Measurements from ENCODE around the gene GINS1. TPM values are rescaled to one million over a fixed set of nuclear protein-coding genes. Genes with fewer than 3 reads are reported as not detected.
A peak's percentile ranks its signal among the peaks of the same experiment; 100 is the strongest.

GINS1 gene
- total and polyA plus RNA-seq, 2 of the 8 experiments (the other 6 are each of a cell fraction or from before 2014, with no cell fraction given): 44.7 to 68.4 TPM

GRCh38 chr20:25369529-25369928 is 37.9 kb upstream of the GINS1 start:
- Histone ChIP-seq H3K23ac (ENCODE audit: insufficient read length) (no peak overlapping the region), H2BK120ac (replicated peaks; ENCODE audit: low read depth, low read length) (no peak overlapping the region), H3K4me2 (ENCODE audit: insufficient read depth in 1 of 2, low read depth in 2 of 2, low read length in 2 of 2) (no peak overlapping the region), H4K91ac (replicated peaks; ENCODE audit: insufficient read length, low read length) (no peak overlapping the region), H3K14ac (ENCODE audit: insufficient read length) (no peak overlapping the region), H3K27ac (ENCODE audit: low read depth, low read length) (no peak overlapping the region), H3K9me3 (ENCODE audit: insufficient read depth in 2 of 2, low read depth in 1 of 2, low read length in 1 of 2) (no peaks in the 10 kb centered on the region), H2BK5ac (ENCODE audit: low read depth, low read length) (no peak overlapping the region), H4K8ac (ENCODE audit: extremely low read depth, insufficient read depth, low read length) (no peak overlapping the region), H4K20me1 (replicated peaks in 1 of 2; ENCODE audit: control insufficient read depth in 1 of 2, insufficient read depth in 2 of 2, low read length in 2 of 2) (peaks cover 4 to 7% of the 10 kb centered on the region in 2 experiments), H3K23me2 (ENCODE audit: low read depth, low read length) (no peaks in the 10 kb centered on the region), H3K56ac (replicated peaks; ENCODE audit: insufficient read length, low read depth, low read length) (no peak overlapping the region), H3K18ac (ENCODE audit: extremely low read depth, low read length) (no peak overlapping the region), H4K5ac (ENCODE audit: insufficient read length, low read depth, low read length) (no peak overlapping the region), H3K4ac (replicated peaks; ENCODE audit: insufficient read length, low read depth, low read length) (no peak overlapping the region), H2BK20ac (ENCODE audit: low read length) (no peak overlapping the region), H3K4me1 (replicated peaks in 1 of 4; ENCODE audit: control insufficient read depth in 3 of 4, insufficient read depth in 4 of 4, low read length in 3 of 4) (peaks cover 0 to 3% (median 2%) of the 10 kb centered on the region in 4 experiments; a peak in 4 of 7 replicates), H3K4me3 (ENCODE audit: extremely low read depth in 1 of 4, insufficient read depth in 2 of 4, low read depth in 3 of 4, low read length in 4 of 4) (no peak overlapping the region), H2BK12ac (ENCODE audit: low read depth, low read length) (no peak overlapping the region), H2AK5ac (ENCODE audit: low read depth, low read length) (peak overlapping the region; percentile 66; the same call in 1 of the 2 replicates), H2BK15ac (ENCODE audit: low read length) (peak overlapping the region; percentile 93; the same call in 1 of the 2 replicates), H3K36me3 (ENCODE audit: control insufficient read depth in 2 of 4, insufficient read depth in 4 of 4, low read length in 3 of 4) (no peaks in the 10 kb centered on the region), H3K27me3 (replicated peaks in 1 of 4; ENCODE audit: control insufficient read depth in 3 of 4, extremely low read depth in 1 of 4, insufficient read depth in 3 of 4, low read length in 3 of 4) (no peaks in the 10 kb centered on the region), H3K79me2 (ENCODE audit: control insufficient read depth in 1 of 2, insufficient read depth in 2 of 2, low read length in 2 of 2) (peaks cover 0 to 80% of the 10 kb centered on the region in 2 experiments; a peak in 3 of 4 replicates), H2AFZ (ENCODE audit: low read length) (no peak overlapping the region), H3K79me1 (ENCODE audit: low read depth, low read length) (peaks cover 8% of the 10 kb centered on the region), H3K9ac (replicated peaks in 1 of 4; ENCODE audit: extremely low read depth in 1 of 4, low read depth in 3 of 4, low read length in 3 of 4) (no peak overlapping the region)
- ChIA-PET CTCF (ENCODE audit: partially characterized antibody) (interaction anchor here (0.8 to 2.5 kb wide), 4 partner anchors 17 to 181 kb away, joined by 3 to 5 read pairs (median 4); no protein-coding TSS in a partner anchor), POLR2A (ENCODE audit: partially characterized antibody) (interaction anchor here (0.6 to 1.6 kb wide), 4 partner anchors 11 to 70 kb away, joined by 3 to 6 read pairs (median 4); partner anchors contain the start of gene GINS1)
- no peak for DNase-seq (ENCODE audit: low read depth in 1 of 2, low spot score in 2 of 2)
- WGBS, 2 experiments (ENCODE audit: extremely low coverage in 1 of 2, insufficient coverage in 1 of 2, insufficient read length in 1 of 2, insufficient replicate concordance in 2 of 2, low coverage in 1 of 2, low lambda C conversion rate in 2 of 2, missing lambda C conversion rate in 1 of 2): 93% methylated on average over 8 of the region's 8 CpGs; no CpG with 5 or more reads in 1 of the 2 experiments
- FAIRE-seq: no peak
- TF ChIP-seq TAF1 (IDR thresholded peaks at IDR 0.05; ENCODE audit: low read depth, low read length): no peak
- no peak for TF ChIP-seq NANOG (IDR thresholded peaks at IDR 0.05; ENCODE audit: insufficient read depth, low read depth, low read length, poor library complexity, severe bottlenecking)
- no peak for TF ChIP-seq KDM4A (IDR thresholded peaks at IDR 0.05; ENCODE audit: low read depth, low read length, severe bottlenecking)
- TF ChIP-seq CHD2 (IDR thresholded peaks at IDR 0.05; ENCODE audit: low read length): no peak
- no peak for TF ChIP-seq SIN3A (conservative IDR thresholded peaks at IDR 0.05 in 1 of 2, IDR thresholded peaks at IDR 0.05 in 1 of 2; ENCODE audit: low read depth in 1 of 2, low read length in 2 of 2)
- TF ChIP-seq RFX5 (IDR thresholded peaks at IDR 0.05; ENCODE audit: borderline replicate concordance, low read depth, low read length): no peak
- TF ChIP-seq CEBPB (IDR thresholded peaks at IDR 0.05; ENCODE audit: low read depth, low read length): peak; percentile 78; the same call in 1 of the 2 replicates
- no peak for TF ChIP-seq CREB1 (IDR thresholded peaks at IDR 0.05)

Data from H1 (cell line).